Left lung (tissue), 10 donors: ENCODE measurements around the gene MAPK1IP1L. TPM values are rescaled to one million over a fixed set of nuclear protein-coding genes. Genes with fewer than 3 reads are reported as not detected.

Source experiments
- ATAC-seq: fragments of 200-7000 bp; cut with Tn5 transposase; one replicate; pipeline ENCODE4 v1.9.1; 2020; ENCODE audit warnings: moderate library complexity
- DNase-seq, 4 donors: peaks; one replicate each; pipeline ENCODE4 v3.0.0-alpha.2; 2013 to 2020
- H3K27ac ChIP-seq, 2 donors: fragments of 200-600 bp; sonication (generic) in 1 of 2; one replicate each; pipeline versions ENCODE4 v1.5.0 to v1.8.0; 2020 to 2021
- H3K27me3 ChIP-seq, 2 donors: fragments of 200-600 bp; sonication (generic) in 1 of 2; one replicate each; pipeline versions ENCODE4 v1.5.0 to v1.8.0; 2020 to 2021
- H3K36me3 ChIP-seq, 2 donors: fragments of 200-600 bp; sonication (generic) in 1 of 2; one replicate each; pipeline versions ENCODE4 v1.5.0 to v1.8.0; 2020 to 2021
- H3K4me1 ChIP-seq, 2 donors: fragments of 200-600 bp; one replicate each; pipeline ENCODE4 v1.8.0; 2021
- H3K4me3 ChIP-seq, 2 donors: fragments of 200-600 bp; sonication (generic) in 1 of 2; one replicate each; pipeline versions ENCODE4 v1.5.0 to v1.8.0; 2020 to 2021; ENCODE audit warnings: mild to moderate bottlenecking in 1 of 2
- H3K9me3 ChIP-seq, 2 donors: fragments of 200-600 bp; sonication (generic) in 1 of 2; one replicate each; pipeline versions ENCODE4 v1.5.0 to v1.8.0; 2020 to 2021
- intact Hi-C, 2 donors: fragments of 100-400 bp; cut with DNase I; formaldehyde crosslinking; loops; one replicate each; pipeline versions ENCODE4 v1.11.2 to v1.14.2; 2022
- polyA plus RNA-seq, 6 donors: library from polyadenylated mRNA; unstranded; fragments of 120-200 nt; gene quantifications; one replicate each; pipeline ENCODE4 v1.2.1, GENCODE V29; 2013; ENCODE audit not compliant: insufficient read length in 6 of 6
- total RNA-seq, 2 donors: library from RNA; stranded (reverse); fragmentation: NEBNext Ultra II Directional; extraction: Animal tissue kit (Norgen Biotek cat#: 25700); gene quantifications; one replicate each; pipeline ENCODE4 v1.2.1, GENCODE V29; 2021
- TF ChIP-seq, protein P1 (sequence below), 2 donors: fragments of 200-600 bp; sonication (generic) in 1 of 2; IDR thresholded peaks; one replicate each; pipeline versions ENCODE4 v1.5.0 to v1.8.0; 2021; ENCODE audit warnings: antibody characterized with exemption in 2 of 2
- donor health status: DM: no; HTN: yes; CAD: no.
- donor health status: DM: no; HTN: no; CAD: no.

The MAPK1IP1L gene
- total and polyA plus RNA-seq, 8 donors: 81.0 to 93.6 (median 87.1) TPM

DNA sequence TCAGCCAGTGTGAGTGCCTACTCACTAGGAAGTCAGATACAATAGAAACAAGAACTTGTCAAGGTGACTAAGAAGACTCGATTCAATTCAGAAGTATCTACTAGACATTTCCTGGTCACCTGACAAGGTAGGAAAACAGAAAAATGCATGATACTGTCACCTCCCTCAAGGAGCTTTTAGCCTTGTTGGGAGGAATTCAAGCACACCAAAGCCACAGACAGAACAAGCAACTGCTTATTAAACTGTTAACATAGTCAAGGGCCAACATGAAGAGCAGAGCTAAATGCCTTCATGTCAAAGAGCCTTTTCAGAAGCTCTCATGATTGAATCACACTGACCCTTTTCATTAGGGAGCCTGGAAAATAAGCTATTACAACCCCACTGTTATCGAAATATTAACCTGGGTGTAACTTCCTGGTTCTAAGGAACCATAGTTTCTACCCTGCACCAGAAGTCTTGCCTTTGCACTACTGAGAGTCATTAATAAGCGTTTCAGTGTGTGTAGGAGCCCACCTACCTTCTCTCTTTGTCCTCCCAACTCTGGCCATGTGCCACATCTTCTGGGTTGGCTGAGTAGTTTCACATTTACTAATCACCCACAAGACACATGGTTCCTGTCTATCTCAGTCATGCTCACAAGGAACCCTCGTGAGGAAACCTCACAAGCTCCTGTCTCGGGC, 46.6 kb downstream of the MAPK1IP1L start:
- H3K27ac ChIP-seq: peak overlapping the region; percentile 69 to 78
- ATAC-seq (peak; percentile 57), DNase-seq (peak in 1 of 4 donors; percentile 77)
- no peaks in the 10 kb centered on the region for H3K36me3 ChIP-seq
- TF ChIP-seq, protein P1, sequence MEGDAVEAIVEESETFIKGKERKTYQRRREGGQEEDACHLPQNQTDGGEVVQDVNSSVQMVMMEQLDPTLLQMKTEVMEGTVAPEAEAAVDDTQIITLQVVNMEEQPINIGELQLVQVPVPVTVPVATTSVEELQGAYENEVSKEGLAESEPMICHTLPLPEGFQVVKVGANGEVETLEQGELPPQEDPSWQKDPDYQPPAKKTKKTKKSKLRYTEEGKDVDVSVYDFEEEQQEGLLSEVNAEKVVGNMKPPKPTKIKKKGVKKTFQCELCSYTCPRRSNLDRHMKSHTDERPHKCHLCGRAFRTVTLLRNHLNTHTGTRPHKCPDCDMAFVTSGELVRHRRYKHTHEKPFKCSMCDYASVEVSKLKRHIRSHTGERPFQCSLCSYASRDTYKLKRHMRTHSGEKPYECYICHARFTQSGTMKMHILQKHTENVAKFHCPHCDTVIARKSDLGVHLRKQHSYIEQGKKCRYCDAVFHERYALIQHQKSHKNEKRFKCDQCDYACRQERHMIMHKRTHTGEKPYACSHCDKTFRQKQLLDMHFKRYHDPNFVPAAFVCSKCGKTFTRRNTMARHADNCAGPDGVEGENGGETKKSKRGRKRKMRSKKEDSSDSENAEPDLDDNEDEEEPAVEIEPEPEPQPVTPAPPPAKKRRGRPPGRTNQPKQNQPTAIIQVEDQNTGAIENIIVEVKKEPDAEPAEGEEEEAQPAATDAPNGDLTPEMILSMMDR (IDR thresholded peaks at IDR 0.05): no peak
- H3K4me3 ChIP-seq: no peak overlapping the region
- H3K27me3 ChIP-seq: no peaks in the 10 kb centered on the region
- H3K9me3 ChIP-seq: no peaks in the 10 kb centered on the region
- intact Hi-C loops: loop anchor here in 1 of 2 donors (10.0 kb wide), 1 partner anchor 47 kb away; no protein-coding TSS in a partner anchor
- H3K4me1 ChIP-seq: peaks cover 36 to 58% of the 10 kb centered on the region in 2 donors

DNA sequence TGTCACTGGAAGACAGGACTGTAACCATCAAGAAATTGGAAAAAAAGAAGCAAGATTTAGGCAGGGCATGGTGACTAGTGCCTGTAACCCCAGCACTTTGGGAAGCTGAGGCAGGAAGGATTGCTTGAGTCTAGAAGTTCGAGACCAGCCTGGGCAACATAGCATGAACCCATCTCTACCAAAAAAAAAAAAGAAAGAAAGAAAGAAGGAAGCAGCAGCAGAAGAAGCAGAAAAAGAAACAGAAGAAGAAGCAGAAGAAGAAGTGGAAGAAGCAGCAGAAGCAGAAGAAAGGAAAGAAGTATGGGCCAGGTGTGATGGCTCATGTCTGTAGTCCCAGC, 47.1 kb downstream of the MAPK1IP1L start:
- H3K4me1 ChIP-seq: peaks cover 37 to 63% of the 10 kb centered on the region in 2 donors
- no peaks in the 10 kb centered on the region for H3K36me3 ChIP-seq
- no peaks in the 10 kb centered on the region for H3K9me3 ChIP-seq
- H3K4me3 ChIP-seq: no peak overlapping the region
- DNase-seq (no peak), ATAC-seq (no peak)
- TF ChIP-seq, protein P1 (IDR thresholded peaks at IDR 0.05): no peak
- H3K27me3 ChIP-seq: no peaks in the 10 kb centered on the region
- intact Hi-C loops: loop anchor here in 1 of 2 donors (10.0 kb wide), 1 partner anchor 46 kb away; no protein-coding TSS in a partner anchor
- peak overlapping the region; percentile 69 to 78 for H3K27ac ChIP-seq

DNA sequence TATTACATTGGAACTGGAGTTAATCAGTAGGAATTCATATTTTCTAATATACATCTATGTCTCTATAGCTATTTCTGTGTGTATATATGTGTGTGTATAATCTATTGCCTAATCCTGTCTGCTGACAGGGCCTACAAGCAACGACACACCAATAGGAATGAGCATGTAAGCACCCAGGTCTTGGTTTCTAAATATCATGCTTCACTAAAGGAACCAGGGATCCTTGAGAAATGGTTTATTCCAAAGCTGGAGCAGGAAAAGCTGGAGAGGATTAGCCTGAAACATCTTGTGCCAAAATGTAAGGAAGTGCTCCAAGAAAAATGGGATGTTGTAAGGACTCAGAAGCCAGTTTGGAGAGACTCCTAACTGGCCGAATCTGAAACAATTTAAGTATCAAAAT, 48.3 kb downstream of the MAPK1IP1L start:
- H3K9me3 ChIP-seq: peaks cover 0 to 6% of the 10 kb centered on the region in 2 donors
- peak in 1 of 4 donors; percentile 60 for DNase-seq
- no peaks in the 10 kb centered on the region for H3K27me3 ChIP-seq
- H3K4me3 ChIP-seq: no peak overlapping the region
- TF ChIP-seq, protein P1 (IDR thresholded peaks at IDR 0.05): no peak
- no peak for ATAC-seq
- intact Hi-C loops: loop anchor here in 1 of 2 donors (10.0 kb wide), 1 partner anchor 45 kb away; no protein-coding TSS in a partner anchor
- H3K4me1 ChIP-seq: peaks cover 44 to 75% of the 10 kb centered on the region in 2 donors
- H3K27ac ChIP-seq: peak overlapping the region; percentile 69 to 78
- no peaks in the 10 kb centered on the region for H3K36me3 ChIP-seq

DNA sequence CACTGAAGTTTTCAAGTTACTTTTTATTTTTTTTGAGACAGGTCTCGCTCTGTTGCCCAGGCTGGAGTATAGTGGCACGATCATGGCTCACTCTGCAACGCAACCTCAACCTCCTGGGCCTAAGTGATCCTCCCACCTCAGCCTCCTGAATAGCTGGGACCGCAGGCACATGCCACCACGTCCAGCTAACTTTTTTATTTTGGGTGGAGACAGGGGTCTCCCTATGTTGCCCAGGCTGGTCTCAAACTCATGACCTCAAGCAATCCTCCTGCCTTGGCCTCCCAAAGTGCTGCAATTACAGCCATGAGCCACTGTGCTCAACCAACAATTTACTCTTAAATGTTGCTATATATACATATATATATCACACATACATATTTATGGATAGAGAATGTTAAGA, 50.3 kb downstream of the MAPK1IP1L start:
- H3K27me3 ChIP-seq: no peaks in the 10 kb centered on the region
- DNase-seq (no peak), ATAC-seq (no peak)
- intact Hi-C loops: no loop called here
- TF ChIP-seq, protein P1 (IDR thresholded peaks at IDR 0.05): no peak
- peaks cover 0 to 6% of the 10 kb centered on the region in 2 donors for H3K9me3 ChIP-seq
- H3K27ac ChIP-seq: peak overlapping the region; percentile 87 to 93
- no peaks in the 10 kb centered on the region for H3K36me3 ChIP-seq
- no peak overlapping the region for H3K4me3 ChIP-seq
- H3K4me1 ChIP-seq: peaks cover 44 to 92% of the 10 kb centered on the region in 2 donors

DNA sequence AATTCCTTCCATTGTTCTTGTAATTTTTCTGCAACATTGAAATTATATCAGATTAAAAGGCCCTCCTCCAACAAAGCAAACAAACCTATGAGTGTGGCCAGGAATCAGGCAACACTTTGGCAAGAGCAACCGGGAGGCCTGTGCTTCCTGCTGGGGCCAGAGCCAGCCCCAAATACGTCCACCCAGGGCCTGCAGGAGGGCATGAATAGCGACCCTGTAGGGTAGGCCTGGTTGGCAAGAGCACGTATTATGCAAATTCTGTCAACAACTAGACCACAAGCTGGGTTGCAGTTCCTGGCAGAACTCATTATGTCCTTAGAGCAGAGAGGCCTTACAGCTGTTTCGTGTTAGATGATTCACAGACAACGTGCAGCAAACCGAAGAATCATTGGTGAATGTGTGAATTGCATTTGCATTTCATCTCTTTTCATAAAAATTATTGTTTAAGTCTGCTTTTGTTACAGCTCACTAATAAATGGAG, 50.7 kb downstream of the MAPK1IP1L start:
- peaks cover 48 to 97% of the 10 kb centered on the region in 2 donors for H3K4me1 ChIP-seq

More for the DNA sequence above, 50.7 kb downstream of the MAPK1IP1L start:
- Histone ChIP-seq H3K9me3 (peaks cover 0 to 6% of the 10 kb centered on the region in 2 donors), H3K4me3 (peak overlapping the region in 1 of 2 donors; percentile 23), H3K36me3 (no peaks in the 10 kb centered on the region), H3K27ac (peak overlapping the region; percentile 87 to 93), H3K27me3 (no peaks in the 10 kb centered on the region)
- TF ChIP-seq, protein P1 (IDR thresholded peaks at IDR 0.05): no peak
- DNase-seq (peak; percentile 70 to 88 (median 82)), ATAC-seq (peak; percentile 73)
- intact Hi-C loops: no loop called here
